ENCODE measurements around the gene ARHGAP36.

The ARHGAP36 gene

DNA sequence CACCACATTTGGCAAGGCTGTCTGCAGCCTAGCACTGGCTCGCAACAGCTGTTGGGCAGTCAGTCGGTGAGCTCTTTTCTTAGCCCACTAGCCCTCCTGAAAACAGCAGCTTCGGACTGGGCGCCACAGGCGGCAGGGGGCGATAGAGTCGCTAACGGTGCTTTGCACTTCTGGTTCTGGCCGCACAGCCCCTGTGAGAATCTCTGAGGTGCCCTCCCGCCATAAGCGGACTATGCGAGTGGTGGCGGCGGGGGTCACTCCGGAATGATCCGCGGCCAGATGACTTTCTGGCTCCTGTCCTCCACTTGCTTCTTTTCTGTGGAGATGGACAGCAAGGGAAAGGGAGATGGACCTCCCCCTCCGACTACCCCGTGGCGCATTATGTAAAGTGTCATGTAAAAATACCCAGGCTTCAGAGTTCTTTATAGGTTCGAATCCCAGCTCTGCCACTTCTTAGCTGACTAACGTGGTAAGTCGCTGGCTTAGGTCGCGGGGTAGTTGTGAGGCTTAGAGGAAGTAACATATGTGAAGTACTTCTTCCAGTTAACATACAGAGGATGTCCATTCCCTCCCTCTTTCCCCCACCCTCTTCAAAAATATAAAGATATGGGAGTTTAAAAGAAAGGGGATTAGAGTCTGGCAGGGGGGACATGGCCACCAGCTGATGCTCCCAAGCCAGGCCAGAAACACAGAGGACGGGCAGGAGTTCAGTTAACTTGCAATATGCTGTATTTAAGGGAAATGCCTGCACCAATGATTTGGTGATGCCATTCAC, 11.0 kb downstream of the ARHGAP36 start:
- no peak for DNase-seq (ENCODE audit: extremely low read depth in 1 of 2, low read depth in 1 of 2)

DNA sequence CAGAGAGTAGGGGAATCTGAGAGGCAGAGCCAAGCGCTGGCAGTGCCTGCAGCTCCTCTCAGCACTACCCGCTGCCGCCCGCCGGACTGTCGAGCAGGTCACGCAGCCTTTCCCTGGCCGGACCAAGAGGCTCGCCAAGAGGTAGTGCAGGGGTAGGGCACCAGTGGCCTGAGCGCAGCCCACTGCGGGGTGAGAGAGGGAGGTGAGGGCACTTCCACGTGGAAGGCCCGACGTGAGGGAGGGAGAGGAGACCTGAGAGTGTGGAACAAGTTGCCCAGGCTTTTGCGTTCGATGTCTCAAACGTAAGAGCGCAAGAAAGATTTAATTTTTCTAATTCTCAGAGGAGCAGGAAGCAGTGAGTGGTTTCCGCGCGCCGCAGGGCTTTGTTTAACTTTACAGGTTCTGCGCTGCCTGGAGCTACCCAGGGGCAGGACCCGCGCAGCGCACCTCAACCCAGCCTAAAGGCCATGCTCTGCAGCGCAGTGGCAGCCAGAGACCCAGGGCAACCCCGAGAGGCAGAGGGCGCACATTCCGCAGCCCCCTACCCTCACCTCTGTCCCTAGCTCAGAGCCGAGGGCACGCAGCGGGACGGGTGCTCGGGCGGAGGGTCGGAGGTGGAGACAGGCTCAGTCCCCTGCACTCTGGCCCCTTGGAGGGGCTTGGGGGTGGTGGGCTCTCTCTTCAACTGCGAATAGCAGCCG, 14.9 kb downstream of the ARHGAP36 start:
- no peak for DNase-seq (ENCODE audit: extremely low read depth in 1 of 2, low read depth in 1 of 2)

DNA sequence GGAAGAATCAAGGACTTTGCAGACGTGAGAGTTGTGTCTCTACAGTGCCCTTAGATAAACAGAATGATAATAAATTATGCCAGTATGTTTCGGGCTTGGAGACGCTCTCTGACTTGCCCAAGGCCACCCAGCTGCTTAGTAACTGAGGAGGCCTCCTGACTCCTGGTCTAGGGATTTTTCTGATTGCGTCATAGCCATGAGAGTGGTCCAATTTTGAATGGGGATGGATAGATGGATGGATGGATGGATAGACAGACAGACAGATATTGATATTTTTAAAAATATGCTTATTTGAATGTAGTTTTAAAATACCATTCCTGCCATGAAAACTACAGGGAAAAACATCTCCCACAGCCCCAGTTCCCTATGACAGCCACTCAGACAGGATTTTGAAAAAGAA, 15.5 kb downstream of the ARHGAP36 start:
- no peak for DNase-seq (ENCODE audit: extremely low read depth in 1 of 2, low read depth in 1 of 2)

DNA sequence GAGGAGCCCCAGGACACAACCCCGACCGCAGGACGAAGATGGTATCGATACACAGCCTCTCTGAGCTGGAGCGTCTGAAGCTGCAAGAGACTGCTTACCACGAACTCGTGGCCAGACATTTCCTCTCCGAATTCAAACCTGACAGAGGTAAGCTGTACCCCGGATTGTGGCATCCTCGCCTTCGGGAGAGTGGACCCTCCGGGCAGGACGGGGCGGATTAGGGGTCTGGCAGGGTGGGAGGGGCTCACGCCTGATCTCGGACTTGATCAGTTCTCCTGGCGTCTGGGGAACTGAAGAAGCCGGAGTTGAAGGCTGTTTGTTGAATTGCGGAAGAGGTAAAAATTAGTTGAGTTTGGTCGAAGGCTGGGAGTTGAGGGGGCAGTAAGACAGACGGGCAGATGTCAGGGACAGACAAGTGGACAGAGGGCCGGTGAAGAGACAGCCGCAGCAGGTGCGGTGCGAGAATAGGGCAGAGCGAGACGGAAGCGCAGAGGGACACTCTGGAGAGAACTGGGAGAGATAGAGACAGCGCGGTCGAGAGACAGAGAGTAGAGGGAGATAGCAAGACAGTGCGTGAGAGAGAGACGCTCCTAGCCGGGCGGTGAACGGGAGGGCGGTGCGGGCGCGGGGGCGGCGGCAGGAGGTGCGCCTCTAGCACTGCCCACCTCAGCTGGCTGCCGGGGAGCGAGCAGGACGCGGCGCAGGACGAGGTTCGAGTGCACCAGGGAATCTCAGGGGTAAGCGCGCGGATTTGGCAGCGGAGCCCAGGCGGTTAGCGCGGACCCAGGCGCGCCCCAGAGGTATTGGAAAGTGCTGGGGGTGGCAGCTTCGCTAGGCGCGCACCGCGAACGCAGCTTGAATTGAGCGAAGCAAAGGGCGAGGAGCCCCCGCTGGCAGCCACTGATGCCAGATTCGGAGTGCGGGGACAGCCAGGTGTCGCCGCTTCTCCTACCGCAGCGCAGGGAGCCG, 23.9 kb downstream of the ARHGAP36 start:
- DNase-seq (ENCODE audit: extremely low read depth in 1 of 2, low read depth in 1 of 2) = no peak

DNA sequence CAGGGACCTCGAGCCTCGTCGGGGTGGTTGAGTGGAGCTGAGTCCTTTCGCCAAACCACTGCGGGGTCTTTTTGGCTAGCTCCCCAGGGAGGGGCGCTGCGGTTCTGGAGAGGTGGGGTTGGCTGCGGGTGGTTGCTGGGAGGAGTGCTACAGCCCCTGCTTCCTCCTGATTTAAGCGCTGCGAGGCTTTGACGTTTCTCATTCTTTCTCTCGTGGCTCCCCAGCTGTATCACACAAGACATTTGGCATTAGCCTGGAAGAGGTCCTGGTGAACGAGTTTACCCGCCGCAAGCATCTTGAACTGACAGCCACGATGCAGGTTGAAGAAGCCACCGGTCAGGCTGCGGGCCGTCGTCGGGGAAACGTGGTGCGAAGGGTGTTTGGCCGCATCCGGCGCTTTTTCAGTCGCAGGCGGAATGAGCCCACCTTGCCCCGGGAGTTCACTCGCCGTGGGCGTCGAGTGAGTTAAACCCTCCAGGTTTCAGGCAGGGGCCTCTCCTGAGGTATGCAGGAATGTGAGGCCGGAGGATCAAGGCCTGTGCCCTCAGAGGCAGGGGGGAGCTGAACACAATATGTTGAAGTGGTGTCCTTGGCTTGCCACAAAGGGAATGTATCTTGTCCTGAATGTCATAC, 25.5 kb downstream of the ARHGAP36 start:
- DNase-seq (ENCODE audit: extremely low read depth in 1 of 2, low read depth in 1 of 2) = no peak

DNA sequence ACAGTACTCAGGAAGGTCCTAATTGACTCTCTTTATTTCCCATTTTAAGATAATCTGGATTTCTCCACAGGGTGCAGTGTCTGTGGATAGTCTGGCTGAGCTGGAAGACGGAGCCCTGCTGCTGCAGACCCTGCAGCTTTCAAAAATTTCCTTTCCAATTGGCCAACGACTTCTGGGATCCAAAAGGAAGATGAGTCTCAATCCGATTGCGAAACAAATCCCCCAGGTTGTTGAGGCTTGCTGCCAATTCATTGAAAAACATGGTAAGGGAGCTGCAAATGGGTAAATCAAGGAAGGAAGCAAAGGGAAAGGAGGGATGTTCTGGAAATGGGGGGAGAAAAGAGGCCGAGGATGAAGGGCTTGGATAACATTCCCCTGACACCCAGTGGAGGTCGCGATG, 26.0 kb downstream of the ARHGAP36 start:
- DNase-seq (ENCODE audit: extremely low read depth in 1 of 2, low read depth in 1 of 2) = no peak

DNA sequence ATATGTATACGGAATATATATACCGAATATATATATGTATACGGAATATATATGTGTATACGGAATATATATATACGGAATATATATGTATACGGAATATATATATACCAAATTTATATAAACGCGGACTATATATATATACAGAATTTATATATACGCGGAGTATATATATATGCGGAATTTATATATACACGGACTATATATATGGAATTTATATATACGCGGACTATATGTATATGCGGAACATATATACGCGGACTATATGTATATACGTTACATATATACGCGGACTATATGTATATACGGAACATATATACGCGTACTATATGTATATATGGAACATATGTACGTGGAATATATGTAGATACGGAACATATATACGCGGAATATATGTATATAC, 78.6 kb downstream of the ARHGAP36 start:
- no peak for DNase-seq (ENCODE audit: extremely low read depth in 1 of 2, low read depth in 1 of 2)

DNA sequence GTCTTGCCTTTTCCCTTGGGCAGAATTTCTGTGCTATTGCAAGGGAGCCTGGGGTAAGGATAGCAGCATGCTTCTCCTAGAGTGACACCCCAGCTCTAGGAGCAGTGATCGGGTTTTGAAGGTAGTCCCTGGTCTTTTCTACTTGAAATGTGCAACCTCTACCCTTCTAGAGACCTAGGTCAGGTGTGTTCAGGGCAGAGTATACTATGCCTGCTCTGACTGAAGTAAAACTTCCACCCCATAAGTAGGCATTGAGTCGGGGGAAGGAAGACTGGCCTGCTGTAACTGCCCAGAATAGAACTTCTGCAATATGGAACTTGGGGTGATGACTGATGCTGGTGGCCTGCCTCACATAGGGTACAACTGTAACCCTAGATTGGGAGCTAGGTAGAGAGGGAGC, 80.9 kb downstream of the ARHGAP36 start:
- DNase-seq (ENCODE audit: extremely low read depth in 1 of 2, low read depth in 1 of 2) = no peak
